GM15510 (cell line): ENCODE results near the gene IL16.

Experiments used
- POLR2A ChIP-seq: IDR thresholded peaks from 3 replicates; pipeline ENCODE4 v1.6.1; 2011; ENCODE audit warnings: borderline replicate concordance; ENCODE audit not compliant: insufficient read length; ENCODE audit errors: extremely low read depth

The IL16 gene

DNA sequence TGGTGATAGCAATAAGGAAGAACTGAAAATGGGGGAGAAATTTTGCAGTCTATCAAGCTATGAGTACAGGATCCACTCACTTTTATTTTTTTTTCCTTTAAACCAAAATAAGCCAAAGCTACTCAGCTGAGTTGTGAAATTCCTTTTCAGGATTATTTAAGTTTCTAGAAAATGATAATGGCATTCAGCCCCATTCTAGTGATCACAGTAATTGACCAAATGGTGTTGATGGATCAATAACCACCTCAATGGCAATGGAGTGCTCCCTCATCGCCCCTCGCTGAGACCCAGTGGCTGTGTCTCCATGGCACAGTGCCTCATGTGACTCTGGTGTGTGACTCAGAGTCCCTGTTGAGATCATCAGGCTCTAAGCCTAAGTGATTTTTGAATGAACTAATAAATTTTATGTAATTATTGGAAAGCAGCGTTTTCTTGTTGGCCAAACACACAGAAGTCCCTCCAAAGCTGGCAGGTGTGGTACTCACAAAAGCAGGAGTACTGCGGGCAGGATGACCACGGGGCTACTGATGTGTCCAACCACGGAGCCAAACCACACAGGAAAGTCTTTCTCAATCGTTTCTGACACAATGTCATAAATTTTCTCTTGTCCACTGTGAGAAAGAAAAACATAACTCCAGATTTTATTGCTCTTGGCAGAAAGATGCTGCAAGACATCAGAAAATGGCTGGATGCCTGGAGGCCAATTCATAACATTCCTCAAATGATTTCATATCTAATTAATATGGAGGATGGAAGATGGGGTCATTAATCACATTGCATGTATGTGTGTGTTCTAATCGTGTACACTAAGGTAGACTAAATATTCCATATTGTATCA lies 141.7 kb downstream of the IL16 start:
- TF ChIP-seq POLR2A, result no peak

DNA sequence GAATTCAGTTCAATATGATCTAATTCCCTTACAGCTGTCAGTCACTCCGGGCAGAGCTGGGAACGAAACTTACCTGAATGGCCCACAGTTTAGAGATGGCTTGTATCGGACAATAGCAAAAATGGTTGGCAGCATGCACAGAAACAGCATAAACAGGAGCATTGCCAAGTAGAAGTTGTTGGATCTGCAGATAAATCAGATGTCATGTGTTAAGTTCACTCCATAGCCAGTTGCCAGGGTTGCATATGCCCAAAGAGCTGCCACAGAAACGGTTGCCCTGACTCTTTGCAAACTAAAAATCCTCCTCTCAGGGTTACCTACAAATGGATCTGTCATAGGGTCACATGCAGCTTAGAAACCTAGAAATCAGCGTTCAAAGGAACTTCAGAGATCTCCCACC lies 142.6 kb downstream of the IL16 start:
- TF ChIP-seq POLR2A, result no peak

DNA sequence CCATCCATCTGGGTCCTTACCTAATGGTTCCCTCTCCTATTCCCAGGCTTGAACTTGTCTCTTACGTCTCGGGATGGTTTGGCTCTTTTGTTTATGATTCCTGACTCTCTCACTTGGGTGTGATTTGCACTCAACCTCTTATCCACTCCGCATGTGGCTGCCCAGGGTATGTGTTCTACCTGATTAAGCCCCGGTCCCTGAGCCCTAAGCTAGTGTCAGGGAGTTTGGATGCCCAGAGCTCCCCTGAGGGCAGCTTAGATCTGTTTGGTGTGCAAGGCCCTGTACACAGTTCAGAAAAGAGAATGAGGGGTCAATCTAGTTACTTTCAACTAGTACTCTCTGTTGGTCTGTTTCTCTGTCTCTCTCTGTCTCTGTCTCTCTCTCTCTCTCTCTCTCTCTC lies 143.2 kb downstream of the IL16 start:
- TF ChIP-seq POLR2A, result no peak

DNA sequence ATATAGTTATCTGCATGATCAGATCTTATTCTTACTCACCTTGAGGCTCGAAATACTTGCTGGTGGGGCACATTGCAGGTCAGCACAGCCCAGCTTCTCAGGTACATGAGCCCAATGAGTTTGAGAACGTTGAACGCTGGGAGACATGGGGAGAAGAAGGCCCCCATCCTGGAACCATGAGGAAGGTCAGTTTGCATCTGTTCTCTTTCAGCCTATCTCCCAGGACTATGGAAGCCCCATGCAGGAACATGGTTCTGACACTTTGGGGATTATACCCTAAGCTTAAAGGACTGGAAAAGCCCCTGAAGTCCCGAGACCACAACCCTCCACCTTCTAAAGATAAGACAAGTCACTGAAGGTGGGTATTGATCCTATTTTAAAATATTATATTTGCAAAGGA lies 144.7 kb downstream of the IL16 start:
- no peak for TF ChIP-seq POLR2A

DNA sequence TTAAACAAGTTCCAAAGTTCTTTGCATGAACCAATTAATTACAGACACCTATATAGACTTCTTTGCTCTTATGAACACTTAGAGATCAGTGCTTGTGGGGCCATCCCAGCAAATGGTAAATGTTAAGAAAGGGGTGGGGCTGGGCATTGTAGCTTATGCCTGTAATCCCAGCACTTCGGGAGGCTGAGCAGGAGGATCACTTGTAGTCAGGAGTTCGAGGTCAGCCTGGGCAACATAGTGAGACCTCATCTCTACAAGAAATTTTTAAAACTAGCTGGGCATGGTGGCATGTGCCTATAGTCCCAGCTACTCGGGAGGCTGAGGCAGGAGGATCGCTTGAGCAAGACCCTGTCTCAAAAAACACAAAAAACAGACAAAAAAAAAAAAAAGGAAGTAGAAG lies 146.7 kb downstream of the IL16 start:
- TF ChIP-seq POLR2A, result no peak

DNA sequence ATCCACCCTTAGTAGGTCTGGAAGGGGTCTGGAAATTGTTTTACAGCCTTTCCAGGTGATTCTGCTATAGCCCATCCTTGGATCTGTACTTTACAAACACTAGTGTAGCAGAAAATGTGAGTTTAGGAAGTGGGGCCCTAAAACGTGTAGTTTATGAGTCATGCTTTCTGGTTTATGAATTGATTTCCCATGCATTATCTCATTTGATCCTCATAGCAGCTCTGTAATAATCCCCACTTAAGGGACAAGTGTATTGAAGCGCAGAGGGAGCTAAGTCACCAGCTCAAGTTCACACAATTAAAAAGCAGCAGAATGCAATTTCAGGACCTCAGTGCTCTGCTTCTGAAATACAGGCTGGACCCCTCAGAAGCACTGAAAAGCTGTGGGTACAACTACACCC lies 149.9 kb downstream of the IL16 start:
- TF ChIP-seq POLR2A, result no peak

DNA sequence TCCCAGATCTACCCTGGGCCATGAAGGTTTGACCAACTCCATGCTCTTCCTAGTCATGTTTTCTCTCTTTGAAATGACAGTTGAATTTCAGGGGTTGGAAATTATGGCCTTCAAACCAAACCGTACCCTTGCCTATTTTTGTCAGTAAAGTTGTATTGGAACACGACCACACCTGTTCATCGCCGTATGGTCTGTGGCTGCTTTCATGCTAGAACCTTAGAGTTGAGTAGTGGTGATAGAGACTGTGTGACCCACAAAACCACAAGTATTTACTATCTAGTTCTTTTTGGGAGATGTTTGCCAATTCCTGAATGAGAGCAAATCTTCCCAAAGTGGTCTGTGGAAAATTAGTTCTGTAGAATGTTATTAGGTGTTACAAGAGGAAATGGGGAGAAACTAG lies 151.2 kb downstream of the IL16 start:
- TF ChIP-seq POLR2A, result no peak

DNA sequence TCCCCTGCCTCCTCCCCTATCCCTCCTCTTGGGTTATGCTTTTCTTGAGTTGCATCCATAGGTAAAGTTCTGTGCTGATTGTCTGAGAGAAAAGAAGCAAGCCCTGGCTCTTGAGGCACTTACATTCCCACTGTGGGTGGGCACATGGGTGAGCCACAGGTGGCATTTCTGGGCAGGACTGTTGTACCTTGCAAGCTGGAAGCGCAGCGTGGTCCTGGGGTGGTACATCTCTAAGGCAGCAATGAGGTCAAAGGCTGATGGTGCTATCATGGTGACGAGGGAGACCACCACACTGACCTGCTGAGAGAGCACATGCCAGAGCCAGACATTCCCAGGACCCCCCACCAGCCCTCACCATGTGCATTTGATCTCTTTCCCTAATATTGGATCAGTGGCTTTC lies 152.6 kb downstream of the IL16 start:
- no peak for TF ChIP-seq POLR2A

DNA sequence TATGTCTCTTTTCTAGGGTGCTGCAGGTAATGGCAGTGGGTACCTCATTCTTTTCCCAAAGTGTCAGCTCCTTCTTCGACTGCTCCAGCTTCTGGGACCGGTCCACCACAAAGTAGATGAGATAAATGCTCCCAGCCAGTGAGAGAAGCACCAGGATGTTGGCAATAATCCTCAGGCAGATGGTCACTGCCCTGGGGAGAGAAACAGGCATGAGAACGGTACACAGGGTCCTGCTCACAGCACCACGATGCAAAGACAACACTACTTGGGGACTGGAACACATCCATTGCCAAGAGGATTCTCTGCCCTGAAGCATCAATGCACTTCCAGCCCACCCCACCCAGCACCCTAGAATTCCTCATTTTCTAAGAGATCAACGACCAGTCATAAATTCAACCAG lies 155.0 kb downstream of the IL16 start:
- TF ChIP-seq POLR2A, result no peak

DNA sequence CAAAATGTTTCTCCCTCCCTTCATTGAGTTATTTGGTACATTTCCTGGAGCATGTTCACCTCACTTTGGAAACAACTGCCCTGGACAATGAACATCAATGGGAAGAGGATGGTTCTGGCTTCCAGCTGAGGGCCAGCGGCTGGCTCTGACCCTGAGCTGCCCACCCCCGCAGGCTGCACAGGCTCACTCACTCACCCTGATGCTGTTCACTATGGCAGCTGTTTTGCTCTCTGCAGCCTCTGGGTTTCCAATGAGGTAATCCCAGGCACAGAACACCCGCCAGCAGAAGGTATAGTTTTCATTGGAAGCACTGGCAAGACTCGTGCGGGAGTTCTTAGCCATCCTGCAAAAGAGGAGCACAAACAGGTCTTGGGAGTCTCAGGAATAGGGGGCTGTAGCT lies 159.6 kb downstream of the IL16 start:
- no peak for TF ChIP-seq POLR2A

DNA sequence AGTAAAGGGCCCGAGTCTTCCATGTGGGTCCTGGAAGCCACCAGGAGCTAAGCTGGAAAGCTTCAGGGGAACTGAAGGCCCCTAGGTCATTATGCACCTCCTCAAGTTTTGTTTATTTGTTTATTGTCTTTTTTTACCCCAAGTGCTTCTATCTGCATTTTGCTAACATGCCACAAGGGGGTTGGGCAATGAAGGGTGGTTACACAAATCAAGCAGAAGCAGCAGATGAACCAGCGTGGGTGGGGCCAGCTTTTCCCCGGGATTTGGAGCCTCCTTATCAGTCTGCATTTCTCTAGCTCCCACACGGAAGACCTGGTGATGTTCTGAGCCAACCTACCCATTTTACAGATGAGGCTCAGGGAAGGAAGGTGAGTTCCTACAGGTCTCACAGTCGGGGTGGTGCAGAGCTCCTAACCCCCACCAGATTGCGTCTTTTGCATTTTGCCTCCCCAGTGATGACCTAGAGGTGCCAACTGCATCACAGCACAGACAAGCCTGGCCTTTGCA lies 160.6 kb downstream of the IL16 start:
- TF ChIP-seq POLR2A, result no peak

DNA sequence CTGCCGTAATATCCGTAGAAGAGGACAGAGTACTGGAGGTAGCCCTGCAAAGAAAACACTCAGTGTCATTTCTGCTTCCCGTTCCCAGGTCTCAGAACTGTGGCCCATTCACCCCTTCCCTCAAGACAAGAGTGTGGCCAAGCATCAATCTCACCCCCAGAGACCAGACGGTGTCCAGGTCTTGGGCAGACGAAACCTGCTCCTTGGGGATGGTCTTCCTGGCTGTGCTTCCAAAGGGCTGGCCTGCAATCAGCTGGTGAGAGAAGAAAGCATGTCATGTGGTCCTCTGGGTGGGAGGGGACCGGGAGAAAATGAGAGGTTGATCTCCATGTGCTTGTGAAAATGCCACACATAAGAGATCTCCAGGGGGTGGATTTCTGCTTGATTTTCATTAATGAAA lies 161.6 kb downstream of the IL16 start:
- TF ChIP-seq POLR2A, result no peak

DNA sequence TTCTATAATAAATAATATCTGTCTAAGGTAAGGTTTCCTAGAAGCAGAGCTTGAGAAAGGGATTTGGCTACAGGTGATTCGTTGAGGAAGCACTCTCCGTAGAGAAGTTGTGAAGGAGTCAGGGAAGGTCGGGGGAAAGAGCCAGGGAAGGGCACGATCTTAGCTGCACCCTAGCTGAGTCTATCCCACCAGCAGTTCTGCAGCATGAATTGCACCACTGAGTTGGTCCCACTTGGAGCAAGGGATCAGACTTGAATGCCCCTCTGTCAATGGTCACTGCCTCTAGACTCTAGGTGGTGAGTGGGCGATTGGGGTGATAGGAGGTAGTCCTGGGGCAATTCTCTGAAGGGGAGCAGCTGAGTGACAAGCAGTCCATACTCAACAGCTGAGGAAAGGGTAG lies 163.8 kb downstream of the IL16 start:
- TF ChIP-seq POLR2A, result no peak

DNA sequence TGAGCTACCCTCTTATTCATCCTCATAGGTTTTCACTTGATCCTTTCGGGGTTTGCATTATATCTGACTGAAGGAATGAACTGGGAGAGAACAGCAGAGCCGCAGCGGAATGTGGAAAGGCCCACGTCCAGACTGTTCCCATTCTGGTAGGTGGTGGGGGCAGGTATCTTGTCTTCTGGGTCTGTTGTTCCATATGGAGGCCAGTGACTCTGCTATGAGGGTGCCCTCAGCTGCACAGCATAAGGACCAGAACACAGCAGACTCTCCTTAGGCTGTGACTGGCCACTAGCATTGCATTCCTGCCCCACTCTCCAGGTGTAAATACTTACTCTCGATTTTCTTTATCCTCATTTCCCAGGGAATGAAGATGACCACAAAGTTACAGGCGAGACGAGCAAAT lies 165.2 kb downstream of the IL16 start:
- TF ChIP-seq POLR2A, result no peak

DNA sequence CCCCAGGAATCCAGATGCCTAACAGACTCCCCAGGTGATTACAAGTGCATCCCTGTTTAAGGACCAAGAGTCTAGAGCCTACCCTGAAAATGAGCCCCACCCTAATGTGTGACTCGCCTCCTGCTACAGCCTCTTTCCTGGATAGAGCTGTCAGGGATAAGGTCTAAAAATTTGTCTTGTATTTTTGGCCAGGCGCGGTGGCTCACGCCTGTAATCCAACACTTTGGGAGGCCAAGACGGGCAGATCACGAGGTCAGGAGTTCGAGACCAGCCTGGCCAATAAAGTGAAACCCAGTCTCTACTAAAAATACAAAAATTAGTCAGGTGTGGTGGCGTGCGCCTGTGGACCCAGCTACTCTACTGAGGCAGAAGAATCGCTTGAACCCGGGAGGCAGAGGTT lies 166.1 kb downstream of the IL16 start:
- no peak for TF ChIP-seq POLR2A

DNA sequence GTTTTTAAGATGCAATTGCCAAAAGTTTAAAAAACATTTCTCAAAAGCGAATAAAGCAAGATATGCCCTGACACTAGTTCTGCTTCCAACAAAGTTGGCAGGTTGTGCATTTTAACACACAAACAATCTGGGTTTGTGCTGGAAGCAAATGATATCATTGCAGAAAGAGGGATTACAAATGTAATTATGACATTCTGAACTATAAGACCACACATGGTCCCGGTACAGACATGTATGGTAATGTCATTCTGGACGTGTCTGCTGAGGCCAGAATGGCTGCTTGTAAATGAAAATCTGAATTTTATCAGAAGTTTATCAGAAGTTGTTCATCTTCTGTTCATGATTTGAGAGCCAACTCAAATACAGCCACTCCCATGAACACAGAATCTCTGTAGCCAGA lies 166.6 kb downstream of the IL16 start:
- TF ChIP-seq POLR2A, result no peak
